HG03280 (cell line): ENCODE measurements around the gene BPIFA1.

Source experiments
- ATAC-seq: cut with Tn5 transposase; IDR thresholded peaks from one replicate; pipeline ENCODE4 v1.9.1; 2021; ENCODE audit warnings: mild to moderate bottlenecking, moderate library complexity; ENCODE audit not compliant: unreplicated experiment

BPIFA1 gene

DNA sequence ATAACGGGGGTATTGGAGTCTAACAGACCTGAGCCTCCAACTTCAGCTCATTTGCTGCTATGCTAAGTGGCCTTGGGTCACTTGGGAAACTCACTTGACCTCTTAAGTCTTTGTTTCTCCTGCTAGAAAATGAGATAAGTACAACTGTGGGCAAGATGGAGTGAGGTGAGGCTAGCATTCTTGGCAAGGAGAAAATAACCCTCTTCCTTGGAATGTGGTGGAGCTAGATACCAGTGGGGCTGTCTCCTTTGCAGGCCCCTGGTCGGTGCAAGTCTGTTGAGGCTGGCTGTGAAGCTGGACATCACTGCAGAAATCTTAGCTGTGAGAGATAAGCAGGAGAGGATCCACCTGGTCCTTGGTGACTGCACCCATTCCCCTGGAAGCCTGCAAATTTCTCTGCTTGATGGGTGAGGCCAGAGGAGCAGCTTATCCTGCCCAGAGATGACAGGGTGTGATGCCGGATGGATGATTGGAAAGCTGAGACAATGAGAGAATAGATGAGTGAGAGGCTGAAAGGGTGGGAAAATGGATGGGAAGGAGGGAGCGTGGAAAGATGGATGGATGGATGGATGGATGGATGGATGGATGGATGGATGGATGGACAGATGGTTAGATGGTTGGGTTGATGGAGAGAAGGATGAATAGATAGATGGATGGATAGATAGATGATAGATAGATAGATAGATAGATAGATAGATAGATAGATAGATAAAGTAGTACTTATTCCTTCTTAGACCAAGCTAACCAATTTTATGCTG is 4.4 kb downstream of the BPIFA1 start:
- no peak for ATAC-seq

DNA sequence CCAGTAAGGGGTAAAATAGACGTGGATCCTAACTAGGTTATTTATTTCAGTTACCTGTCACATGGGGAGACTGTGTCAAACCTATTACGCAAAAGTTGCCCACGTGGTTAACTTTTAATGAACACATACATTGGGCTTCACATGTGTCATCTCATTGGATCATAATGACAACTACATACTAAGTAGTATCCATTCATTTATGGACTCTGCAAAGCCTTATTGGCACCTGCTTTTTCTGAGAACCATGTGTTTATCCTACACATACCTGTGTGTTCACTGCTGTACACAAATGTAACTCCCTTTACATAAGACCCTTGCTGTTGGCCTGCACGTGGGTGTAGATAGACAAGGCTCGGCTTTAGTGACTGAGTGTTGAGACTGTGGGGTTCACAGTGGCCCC is 5.1 kb downstream of the BPIFA1 start:
- ATAC-seq: no peak

GRCh38 chr20:33242319-33243100 is 6.7 kb downstream of the BPIFA1 start:
- ATAC-seq: no peak

GRCh38 chr20:33246077-33246476 is 10.3 kb downstream of the BPIFA1 start:
- ATAC-seq: no peak

DNA sequence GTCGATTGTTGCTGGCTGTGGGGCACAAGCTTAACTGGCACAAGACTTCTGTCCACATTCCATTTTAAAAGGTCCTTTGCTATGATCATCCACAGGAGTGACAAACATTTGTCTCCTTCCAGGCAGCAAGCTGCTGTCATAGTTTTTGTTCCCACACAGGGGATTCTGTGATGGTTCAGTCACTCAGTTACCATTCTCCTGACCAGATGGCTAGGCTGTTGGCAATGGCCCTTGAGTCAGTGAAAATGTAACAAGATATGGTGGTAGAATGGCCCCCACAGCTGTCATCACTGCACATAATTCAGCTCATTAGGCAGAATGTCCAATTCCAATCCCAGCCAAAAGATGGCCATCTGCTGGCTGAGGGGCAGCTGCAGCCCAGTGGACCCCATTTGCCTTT is 13.7 kb downstream of the BPIFA1 start:
- no peak for ATAC-seq

DNA sequence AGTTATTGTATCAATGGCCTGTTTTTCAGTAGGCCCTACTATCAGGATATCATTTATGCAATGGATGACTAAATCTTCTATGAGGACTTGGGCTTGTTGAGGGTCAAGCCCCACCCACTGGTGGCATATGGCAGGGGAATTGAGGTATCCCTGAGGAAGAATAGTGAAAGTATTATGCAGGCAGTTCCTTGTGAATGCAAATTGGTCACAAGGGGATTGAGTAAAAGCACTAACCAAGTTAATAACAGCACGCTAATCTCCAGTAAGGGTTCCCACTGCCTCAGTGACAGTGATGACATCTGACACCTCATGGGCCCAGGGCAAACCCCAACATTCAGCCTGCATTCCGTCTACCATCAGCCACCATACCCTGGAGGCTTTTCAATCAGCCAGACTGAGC is 14.9 kb downstream of the BPIFA1 start:
- ATAC-seq: no peak

GRCh38 chr20:33251496-33251895 is 15.7 kb downstream of the BPIFA1 start:
- no peak for ATAC-seq

- no peak for ATAC-seq
These were observed 16.7 kb downstream of the BPIFA1 start for GRCh38 chr20:33252460-33252859.

DNA sequence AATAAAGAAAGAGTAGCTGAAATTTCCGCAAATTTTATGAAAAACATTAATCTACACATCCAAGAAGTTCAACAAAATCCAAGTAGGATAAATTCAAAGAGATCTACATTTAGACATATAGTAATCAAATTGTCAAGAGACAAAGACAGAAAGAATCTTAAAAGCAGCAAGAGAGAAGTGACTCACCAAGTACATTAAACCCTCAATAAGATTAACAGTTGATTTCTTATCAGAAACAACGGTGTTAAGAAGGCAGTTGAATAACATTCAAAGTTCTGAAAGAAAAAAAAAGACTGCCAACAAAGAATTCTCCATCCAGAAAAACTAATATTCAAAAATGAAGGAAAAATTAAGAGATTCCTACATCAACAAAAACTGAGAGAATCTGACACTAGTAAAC is 19.2 kb downstream of the BPIFA1 start:
- ATAC-seq: no peak

- ATAC-seq: no peak
These were observed 21.4 kb downstream of the BPIFA1 start for GRCh38 chr20:33257237-33257636.

DNA sequence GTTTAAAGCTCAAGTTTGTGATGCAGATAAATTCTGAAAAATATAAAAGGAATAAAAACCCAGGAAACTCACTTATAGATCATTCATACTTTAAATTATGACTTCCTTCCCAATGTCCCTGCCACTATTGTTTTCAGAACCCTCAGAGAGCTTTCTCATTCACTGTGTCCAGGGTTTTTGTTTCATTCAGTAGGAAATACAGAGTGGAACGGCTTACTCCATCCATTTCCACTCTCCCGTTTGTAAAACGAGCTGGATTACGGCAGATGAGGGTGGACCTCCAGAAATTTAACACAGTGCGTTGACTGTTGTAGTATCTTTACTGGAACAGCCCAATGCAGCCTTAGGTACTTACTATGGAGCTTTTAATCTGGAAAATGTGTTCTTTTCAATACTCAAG is 23.6 kb downstream of the BPIFA1 start:
- ATAC-seq: no peak

DNA sequence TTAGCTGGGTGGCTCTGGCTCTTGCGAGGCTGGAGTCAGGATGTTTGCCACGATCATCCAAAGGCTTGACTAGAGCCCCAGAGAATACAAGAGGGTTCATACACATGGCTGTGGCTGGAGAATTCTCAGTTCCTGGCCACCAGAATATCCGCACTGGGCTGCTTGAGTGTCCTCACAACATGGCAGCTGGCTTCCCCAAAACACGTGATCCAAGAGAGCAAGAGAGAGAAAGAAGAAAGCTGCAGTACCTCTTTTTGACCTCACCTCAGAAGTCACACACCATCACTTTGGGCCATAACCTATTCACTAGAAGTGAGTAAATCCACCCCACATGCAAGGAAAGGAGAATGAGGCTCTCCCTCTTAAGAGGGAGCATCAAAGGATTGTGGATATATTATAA is 25.7 kb downstream of the BPIFA1 start:
- no peak for ATAC-seq

GRCh38 chr20:33262658-33263065 is 26.9 kb downstream of the BPIFA1 start:
- ATAC-seq: no peak

- ATAC-seq: no peak
These were observed 28.0 kb downstream of the BPIFA1 start for GRCh38 chr20:33263784-33264183.

DNA sequence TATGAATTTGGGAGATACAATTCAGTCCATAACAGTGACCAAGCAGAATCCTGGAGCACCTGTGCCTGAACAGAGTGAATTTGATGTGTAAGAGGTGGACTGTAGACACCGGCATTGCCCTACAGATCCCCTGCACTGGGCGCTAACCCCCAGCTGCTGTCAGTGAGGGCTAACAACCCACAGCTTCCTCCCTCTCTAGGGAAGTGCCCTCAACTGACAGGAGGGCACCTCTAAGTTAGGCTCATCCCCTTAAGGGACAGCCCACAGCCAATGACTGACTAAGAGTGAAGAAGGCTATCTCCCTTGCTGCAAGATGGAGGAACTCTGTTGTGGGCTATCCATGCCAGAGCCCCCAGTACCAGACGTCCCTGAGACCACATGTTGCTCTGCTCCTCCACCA is 31.9 kb downstream of the BPIFA1 start:
- ATAC-seq: no peak

DNA sequence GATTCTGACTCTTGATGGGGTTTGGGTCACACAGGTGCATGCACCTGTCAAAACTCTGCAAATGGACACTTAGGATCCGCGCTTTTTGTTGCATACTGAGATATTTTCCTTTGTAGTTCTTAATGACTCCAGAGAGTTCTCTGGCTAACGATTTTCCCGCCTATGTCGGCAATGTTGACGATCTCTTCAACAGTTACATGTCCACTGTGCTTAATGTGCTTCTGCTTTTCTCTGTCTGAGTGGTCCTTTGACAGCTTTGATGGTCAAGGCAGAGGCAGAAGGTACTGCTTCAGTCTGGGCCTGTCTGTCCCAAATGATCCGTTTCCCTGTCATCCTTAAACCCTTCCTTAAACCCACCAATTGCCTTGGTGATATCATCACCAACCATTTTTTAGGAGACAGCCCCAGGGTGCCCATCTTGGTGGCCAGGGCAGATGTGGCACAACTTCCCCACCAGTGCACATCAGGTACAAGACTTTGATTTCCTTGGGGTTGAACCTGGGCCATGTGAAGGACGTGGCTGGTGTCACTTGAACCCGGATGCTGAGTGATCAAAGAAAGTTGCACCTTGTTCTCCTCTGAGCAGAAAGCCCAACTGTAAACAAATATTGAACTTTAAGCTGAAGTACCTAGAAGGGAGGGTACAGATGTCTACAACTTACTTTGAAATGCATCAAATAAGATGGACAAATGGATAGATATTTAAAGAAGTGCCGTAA is 36.5 kb downstream of the BPIFA1 start:
- ATAC-seq: no peak

DNA sequence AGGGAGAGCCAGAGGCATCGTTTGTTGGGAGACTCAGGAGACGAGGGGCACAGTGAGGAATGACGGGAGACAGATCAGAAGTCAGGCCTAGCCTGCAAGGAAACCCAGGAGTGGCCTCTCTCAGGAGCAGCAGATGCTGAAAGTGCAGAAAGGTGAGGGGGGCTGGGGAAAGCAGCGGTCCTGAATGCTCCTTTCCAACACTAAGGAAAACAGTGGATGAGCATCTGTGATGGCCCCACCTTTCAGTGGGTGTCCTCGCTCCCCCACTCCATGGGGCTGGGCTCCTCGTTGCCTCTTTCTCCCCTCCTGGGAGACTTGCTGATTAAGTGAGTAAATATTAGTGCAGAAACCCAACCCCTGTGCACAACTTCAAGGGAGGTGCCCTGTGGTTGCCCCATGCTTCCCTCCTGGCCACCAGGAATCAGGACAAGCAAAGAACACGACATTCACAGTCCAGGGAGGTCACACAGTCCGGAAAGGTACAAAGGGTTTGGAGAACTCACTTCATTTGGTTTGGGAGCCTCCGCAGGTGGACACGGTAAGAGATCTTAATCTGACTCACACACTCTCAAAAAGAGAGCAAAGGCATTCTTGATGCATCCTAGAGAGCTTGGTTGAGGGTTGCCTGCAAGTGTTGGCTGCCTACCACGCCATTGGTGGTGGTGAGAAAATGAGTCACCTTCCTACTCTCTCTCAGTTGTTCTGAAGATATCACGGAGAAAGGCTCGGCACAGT is 37.5 kb downstream of the BPIFA1 start:
- no peak for ATAC-seq

DNA sequence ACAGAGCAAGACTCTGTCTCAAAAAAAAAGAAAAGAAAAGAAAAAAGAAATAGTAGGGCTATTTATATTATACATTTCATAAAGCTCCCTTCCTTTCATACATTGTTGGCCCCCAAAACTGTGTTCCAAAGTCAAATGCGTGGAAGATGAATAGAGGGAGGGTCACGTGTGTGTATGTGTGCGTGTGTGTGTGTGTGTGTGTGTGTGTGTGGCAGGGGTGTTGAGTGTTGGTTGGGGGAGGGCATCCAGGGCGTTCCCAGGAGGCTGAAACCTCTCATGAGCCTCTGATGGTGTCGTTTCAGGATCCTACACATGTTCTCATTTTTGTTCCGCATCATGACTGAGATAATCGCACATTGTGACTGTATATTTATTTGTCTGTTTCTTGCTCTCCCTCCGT is 39.4 kb downstream of the BPIFA1 start:
- no peak for ATAC-seq

DNA sequence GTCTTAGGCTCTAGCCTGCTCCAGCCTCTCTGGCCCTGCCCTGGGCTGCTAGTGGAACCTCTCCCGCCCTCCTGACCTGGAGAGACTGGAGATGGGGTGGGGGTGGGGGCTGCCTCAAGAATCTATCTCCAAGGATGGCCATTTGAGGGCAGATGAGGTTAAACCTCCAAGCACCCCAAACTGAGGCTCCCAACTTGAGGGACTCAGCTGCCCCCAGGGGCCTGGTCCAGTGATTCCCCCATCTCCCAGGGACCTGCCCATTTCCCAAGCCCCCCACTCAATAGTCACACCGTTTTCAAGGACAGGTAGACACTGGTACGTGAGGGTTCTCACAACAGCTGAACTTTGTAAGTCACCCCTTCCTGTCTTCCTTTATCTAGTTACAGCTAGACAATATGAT is 40.1 kb downstream of the BPIFA1 start:
- ATAC-seq: no peak

GRCh38 chr20:33276303-33277113 is 40.7 kb downstream of the BPIFA1 start:
- no peak for ATAC-seq
